Endometrial microvascular endothelial cells (primary cell): ENCODE measurements around the gene PAOX. TPM values are rescaled to one million over a fixed set of nuclear protein-coding genes. Genes with fewer than 3 reads are reported as not detected.
"Not testable (repeated sequence)": the region's sequence is repeated elsewhere in the genome, so short reads cannot be mapped to it uniquely, and the experiment has no call there.

ENCODE experiments used
- in situ Hi-C: cut with HindIII; loops from 2 replicates; pipeline ENCODE4 v1.10.0; 2017; ENCODE audit warnings: low sequenced_read_pairs, low pct_unique_long_range_greater_than_20kb; ENCODE audit errors: inconsistent ontology term
- total RNA-seq: library from RNA; depleted of rRNA; stranded (reverse); fragments of >200 nt; gene quantifications from one replicate; pipeline ENCODE4 v1.2.3, GENCODE V29; 2015; ENCODE audit errors: inconsistent ontology term

PAOX gene
- total RNA-seq, 1 donor from 2014 or later = 9.3 TPM

GRCh38 chr10:133378251-133379096, 588 bp upstream of the PAOX start:
- in situ Hi-C loops = no loop called here

- in situ Hi-C loops = no loop called here
Observed at GRCh38 chr10:133379801-133380666, 972 bp downstream of the PAOX start.

- in situ Hi-C loops = no loop called here
Observed at GRCh38 chr10:133381036-133381435, 2.0 kb downstream of the PAOX start.

GRCh38 chr10:133383551-133383950, 4.5 kb downstream of the PAOX start:
- in situ Hi-C loops = no loop called here

- in situ Hi-C loops = no loop called here
Observed at GRCh38 chr10:133384071-133384470, 5.0 kb downstream of the PAOX start.

- in situ Hi-C loops = no loop called here
Observed at GRCh38 chr10:133385214-133385613, 6.2 kb downstream of the PAOX start.

GRCh38 chr10:133386951-133387350, 7.9 kb downstream of the PAOX start:
- in situ Hi-C loops = not testable (repeated sequence)

GRCh38 chr10:133388236-133388972, 9.3 kb downstream of the PAOX start:
- in situ Hi-C loops = no loop called here

- in situ Hi-C loops = no loop called here
Observed at GRCh38 chr10:133388973-133389818, 10.1 kb downstream of the PAOX start.

- in situ Hi-C loops = no loop called here
Observed at GRCh38 chr10:133390597-133391248, 11.7 kb downstream of the PAOX start.

- in situ Hi-C loops = no loop called here
Observed at GRCh38 chr10:133391249-133391635, 12.2 kb downstream of the PAOX start.

- in situ Hi-C loops = no loop called here
Observed at GRCh38 chr10:133391761-133392518, 12.9 kb downstream of the PAOX start.

- in situ Hi-C loops = no loop called here
Observed at GRCh38 chr10:133393401-133394063, 14.5 kb downstream of the PAOX start.

- in situ Hi-C loops = no loop called here
Observed at GRCh38 chr10:133394064-133394663, 15.1 kb downstream of the PAOX start, which contains the start of gene MTG1. TSS of gene MTG1 (plus strand) at chr10:133394157. CDS start at chr10:133394221, 64 bp downstream.

- in situ Hi-C loops = no loop called here
Observed at GRCh38 chr10:133394801-133395221, 15.7 kb downstream of the PAOX start.

GRCh38 chr10:133396035-133396624, 17.1 kb downstream of the PAOX start:
- in situ Hi-C loops = no loop called here
